WTC11 (cell line): Measurements from ENCODE around the gene TNNI3K. TPM values are rescaled to one million over a fixed set of nuclear protein-coding genes. Genes with fewer than 3 reads are reported as not detected.

Source experiments
- ATAC-seq: fragments of 200-7000 bp; cut with Tn5 transposase; 2 replicates; pipeline ENCODE4 v1.10.0; 2021; ENCODE audit warnings: mild to moderate bottlenecking, moderate library complexity
- CTCF ChIA-PET: fragments of 300-600 bp; sonication (Branson Sonifier 250); formaldehyde crosslinking; loops from one replicate; lab custom pipeline; 2021; ENCODE audit warnings: antibody characterized with exemption; lab: Charles Lee
- POLR2A ChIA-PET: fragments of 350-600 bp; sonication (Branson Sonifier 250); formaldehyde crosslinking; loops from one replicate; lab custom pipeline; 2021; ENCODE audit warnings: antibody characterized with exemption; lab: Charles Lee
- DNase-seq: peaks from one replicate; pipeline ENCODE4 v3.0.0; 2021; ENCODE audit warnings: low spot score
- H3K27ac Mint-ChIP-seq: 2 replicates; pipeline ENCODE4 v1.8.0; 2021; ENCODE audit warnings: mixed read lengths
- H3K27me3 Mint-ChIP-seq: 2 replicates; pipeline ENCODE4 v1.8.0; 2021; ENCODE audit warnings: low read depth, mild to moderate bottlenecking, moderate library complexity, mixed read lengths
- H3K36me3 Mint-ChIP-seq: 2 replicates; pipeline ENCODE4 v1.8.0; 2021; ENCODE audit warnings: mixed read lengths
- H3K4me1 Mint-ChIP-seq: 2 replicates; pipeline ENCODE4 v1.8.0; 2022; ENCODE audit warnings: mixed read lengths
- H3K4me3 Mint-ChIP-seq: 2 replicates; pipeline ENCODE4 v1.8.0; 2021; ENCODE audit warnings: mild to moderate bottlenecking, moderate library complexity, mixed read lengths
- H3K9me3 Mint-ChIP-seq: 2 replicates; pipeline ENCODE4 v1.8.0; 2021; ENCODE audit warnings: mixed read lengths
- ARID4B ChIP-seq: sonication (generic); formaldehyde crosslinking; IDR thresholded peaks from 2 replicates; pipeline ENCODE4 v1.8.0; 2023; ENCODE audit warnings: missing genetic modification reagents, mild to moderate bottlenecking, borderline replicate concordance
- CTCF ChIP-seq: fragments of 200-600 bp; IDR thresholded peaks from 2 replicates; pipeline ENCODE4 v1.8.0; 2022; ENCODE audit warnings: antibody characterized with exemption
- E2F1 ChIP-seq: sonication (generic); formaldehyde crosslinking; IDR thresholded peaks from 2 replicates; pipeline ENCODE4 v1.8.0; 2022; ENCODE audit warnings: mild to moderate bottlenecking, missing genetic modification reagents
- E2F5 ChIP-seq: sonication (generic); formaldehyde crosslinking; IDR thresholded peaks from 2 replicates; pipeline ENCODE4 v1.8.1; 2022; ENCODE audit warnings: mild to moderate bottlenecking, moderate library complexity, missing genetic modification reagents
- EMX1 ChIP-seq: fragments of 250-450 bp; sonication (Bioruptor Pico); IDR thresholded peaks from 2 replicates; pipeline ENCODE4 v1.8.0; 2021; ENCODE audit warnings: mild to moderate bottlenecking
- ERG ChIP-seq: fragments of 250-450 bp; sonication (Bioruptor Pico); IDR thresholded peaks from 2 replicates; pipeline ENCODE4 v1.8.0; 2021; ENCODE audit warnings: mild to moderate bottlenecking
- FOXJ3 ChIP-seq: sonication (generic); formaldehyde crosslinking; IDR thresholded peaks from 2 replicates; pipeline ENCODE4 v1.9.0; 2021; ENCODE audit warnings: missing genetic modification reagents, mild to moderate bottlenecking, borderline replicate concordance
- FOXP1 ChIP-seq: sonication (generic); formaldehyde crosslinking; IDR thresholded peaks from 2 replicates; pipeline ENCODE4 v1.8.0; 2022; ENCODE audit warnings: missing genetic modification reagents, mild to moderate bottlenecking, moderate library complexity, borderline replicate concordance
- GABPB1 ChIP-seq: sonication (generic); formaldehyde crosslinking; IDR thresholded peaks from 2 replicates; pipeline ENCODE4 v1.8.1; 2023; ENCODE audit warnings: mild to moderate bottlenecking, missing genetic modification reagents
- GRHL2 ChIP-seq: fragments of 250-450 bp; sonication (Bioruptor Pico); IDR thresholded peaks from 2 replicates; pipeline ENCODE4 v1.8.0; 2022; ENCODE audit warnings: mild to moderate bottlenecking, moderate library complexity; ENCODE audit not compliant: insufficient replicate concordance, severe bottlenecking
- MXD4 ChIP-seq: fragments of 250-450 bp; sonication (Bioruptor Pico); IDR thresholded peaks from 2 replicates; pipeline ENCODE4 v1.8.0; 2021; ENCODE audit warnings: mild to moderate bottlenecking, moderate library complexity, borderline replicate concordance
- NR3C1 ChIP-seq: sonication (generic); formaldehyde crosslinking; conservative IDR thresholded peaks from 2 replicates; pipeline ENCODE4 v1.8.1; 2023; ENCODE audit warnings: low read depth, mild to moderate bottlenecking, missing genetic modification reagents
- RORB ChIP-seq: fragments of 250-450 bp; sonication (Bioruptor Pico); IDR thresholded peaks from 2 replicates; pipeline ENCODE4 v1.9.0; 2021; ENCODE audit warnings: mild to moderate bottlenecking
- ZBTB21 ChIP-seq: sonication (generic); formaldehyde crosslinking; IDR thresholded peaks from 2 replicates; pipeline ENCODE4 v1.8.1; 2023; ENCODE audit warnings: mild to moderate bottlenecking, missing genetic modification reagents, borderline replicate concordance
- ZNF121 ChIP-seq: sonication (generic); formaldehyde crosslinking; IDR thresholded peaks from 2 replicates; pipeline ENCODE4 v1.8.0; 2023; ENCODE audit warnings: missing genetic modification reagents
- ZNF317 ChIP-seq: sonication (generic); formaldehyde crosslinking; IDR thresholded peaks from 2 replicates; pipeline ENCODE4 v1.8.1; 2023; ENCODE audit warnings: low read depth, mild to moderate bottlenecking, moderate library complexity, missing genetic modification reagents, borderline replicate concordance
- ZNF425 ChIP-seq: fragments of 250-450 bp; sonication (Bioruptor Pico); conservative IDR thresholded peaks from 2 replicates; pipeline ENCODE4 v1.9.0; 2021; ENCODE audit warnings: mild to moderate bottlenecking
- ZNF512 ChIP-seq: sonication (generic); formaldehyde crosslinking; IDR thresholded peaks from 2 replicates; pipeline ENCODE4 v1.8.1; 2022; ENCODE audit warnings: missing genetic modification reagents, borderline replicate concordance
- total RNA-seq: library from RNA; stranded (reverse); gene quantifications from 3 replicates; pipeline ENCODE4 v1.2.3, GENCODE V29; 2021

TNNI3K gene
- total RNA-seq, 1 experiment from 2014 or later = 0.07 TPM

- Mint-ChIP-seq H3K27ac (no peak overlapping the region), H3K27me3 (no peaks in the 10 kb centered on the region), H3K9me3 (no peaks in the 10 kb centered on the region), H3K4me1 (no peaks in the 10 kb centered on the region), H3K4me3 (no peak overlapping the region), H3K36me3 (no peaks in the 10 kb centered on the region)
- no peak for DNase-seq
- CTCF ChIA-PET = no interaction called here
- no peak for ATAC-seq
- no peak for TF ChIP-seq ZBTB21
- TF ChIP-seq CTCF = no peak
- no peak for TF ChIP-seq GABPB1 (CRISPR knock-in tag)
- TF ChIP-seq ZNF512 (CRISPR knock-in tag) = no peak
- no peak for TF ChIP-seq ZNF121
- no peak for TF ChIP-seq FOXJ3
- TF ChIP-seq RORB (CRISPR knock-in tag) = no peak
- TF ChIP-seq FOXP1 (CRISPR knock-in tag) = no peak
- TF ChIP-seq ZNF317 (CRISPR knock-in tag) = no peak
- no peak for TF ChIP-seq NR3C1 (CRISPR knock-in tag)
- no peak for TF ChIP-seq E2F5 (CRISPR knock-in tag)
- TF ChIP-seq ZNF425 (CRISPR knock-in tag) = no peak
- TF ChIP-seq E2F1 = no peak
- TF ChIP-seq GRHL2 (CRISPR knock-in tag) = no peak
- TF ChIP-seq ARID4B = no peak
- no peak for TF ChIP-seq MXD4 (CRISPR knock-in tag)
- TF ChIP-seq EMX1 = no peak
- no peak for TF ChIP-seq ERG
- POLR2A ChIA-PET = no interaction called here
Measured at GRCh38 chr1:74431531-74431930, 196.3 kb downstream of the TNNI3K start.
